OCI-LY1 (cell line): ENCODE measurements around the gene HRK.

ENCODE experiments used
- H2AFZ ChIP-seq: fragments of 200-600 bp; sonication (generic), shearing (Covaris generic); 2 replicates; pipeline ENCODE4 v1.6.0; 2014; ENCODE audit warnings: antibody characterized with exemption, mild to moderate bottlenecking, low read length
- H3F3A ChIP-seq: fragments of 200-600 bp; sonication (generic), shearing (Covaris generic); 2 replicates; pipeline ENCODE4 v1.6.0; 2014; ENCODE audit warnings: mild to moderate bottlenecking, antibody characterized with exemption, low read length, moderate library complexity; ENCODE audit not compliant: insufficient read depth
- H3K27ac ChIP-seq: fragments of 200-600 bp; sonication (generic); 2 replicates; pipeline ENCODE4 v1.5.1; 2014; ENCODE audit warnings: low read length, mixed run types, mild to moderate bottlenecking, low read depth; ENCODE audit not compliant: poor library complexity, severe bottlenecking
- H3K27me3 ChIP-seq: fragments of 200-600 bp; sonication (generic); 2 replicates; pipeline ENCODE4 v1.6.0; 2014; ENCODE audit warnings: antibody characterized with exemption, mild to moderate bottlenecking, low read length, moderate library complexity; ENCODE audit not compliant: insufficient read depth
- H3K36me3 ChIP-seq: fragments of 200-600 bp; sonication (generic); 2 replicates; pipeline ENCODE4 v1.6.1; 2014; ENCODE audit warnings: mild to moderate bottlenecking, antibody characterized with exemption, low read length, moderate library complexity, mixed read lengths; ENCODE audit not compliant: insufficient read depth
- H3K4me1 ChIP-seq: fragments of 200-600 bp; sonication (generic); 2 replicates; pipeline ENCODE4 v1.5.1; 2014; ENCODE audit warnings: mild to moderate bottlenecking, low read length, moderate library complexity; ENCODE audit not compliant: insufficient read depth, severe bottlenecking
- H3K4me2 ChIP-seq: fragments of 200-600 bp; sonication (generic), shearing (Covaris generic); 2 replicates; pipeline ENCODE4 v1.6.1; 2014; ENCODE audit warnings: low read length
- H3K4me3 ChIP-seq: fragments of 200-600 bp; sonication (generic); 2 replicates; pipeline ENCODE4 v1.5.1; 2014; ENCODE audit warnings: low read length, low read depth, mild to moderate bottlenecking, mixed read lengths; ENCODE audit not compliant: poor library complexity, severe bottlenecking
- H3K79me2 ChIP-seq: fragments of 200-600 bp; shearing (Covaris generic); 2 replicates; pipeline ENCODE4 v1.6.1; 2016; ENCODE audit warnings: mixed run types, low read length, mixed read lengths; ENCODE audit not compliant: insufficient read depth
- H3K9ac ChIP-seq: fragments of 200-600 bp; sonication (generic), shearing (Covaris generic); 2 replicates; pipeline ENCODE4 v1.6.1; 2014; ENCODE audit warnings: mild to moderate bottlenecking, low read length, mixed read lengths
- H3K9me2 ChIP-seq: fragments of 200-600 bp; sonication (generic), shearing (Covaris generic); 2 replicates; pipeline ENCODE4 v1.6.1; 2014; ENCODE audit warnings: low read depth, mild to moderate bottlenecking, low read length, mixed read lengths
- H3K9me3 ChIP-seq: fragments of 200-600 bp; shearing (Covaris generic); 2 replicates; pipeline ENCODE4 v1.6.1; 2014; ENCODE audit warnings: low read length, mixed read lengths
- H4K20me1 ChIP-seq: fragments of 200-600 bp; sonication (generic), shearing (Covaris generic); 2 replicates; pipeline ENCODE4 v1.6.0; 2016; ENCODE audit warnings: mild to moderate bottlenecking, low read length; ENCODE audit not compliant: insufficient read depth
- EZH2 ChIP-seq: fragments of 200-600 bp; sonication (generic), shearing (Covaris generic); IDR thresholded peaks from 2 replicates; pipeline ENCODE4 v1.8.0; 2017; ENCODE audit warnings: borderline replicate concordance, mixed run types, mild to moderate bottlenecking, antibody characterized with exemption, low read length, moderate library complexity, mixed read lengths
- TF ChIP-seq, protein P1 (sequence below): fragments of 200-600 bp; sonication (generic), shearing (Covaris generic); IDR thresholded peaks from 2 replicates; pipeline ENCODE4 v1.5.1; 2017; ENCODE audit warnings: mild to moderate bottlenecking, antibody characterized with exemption, low read length, moderate library complexity, mixed read lengths

Gene HRK

DNA sequence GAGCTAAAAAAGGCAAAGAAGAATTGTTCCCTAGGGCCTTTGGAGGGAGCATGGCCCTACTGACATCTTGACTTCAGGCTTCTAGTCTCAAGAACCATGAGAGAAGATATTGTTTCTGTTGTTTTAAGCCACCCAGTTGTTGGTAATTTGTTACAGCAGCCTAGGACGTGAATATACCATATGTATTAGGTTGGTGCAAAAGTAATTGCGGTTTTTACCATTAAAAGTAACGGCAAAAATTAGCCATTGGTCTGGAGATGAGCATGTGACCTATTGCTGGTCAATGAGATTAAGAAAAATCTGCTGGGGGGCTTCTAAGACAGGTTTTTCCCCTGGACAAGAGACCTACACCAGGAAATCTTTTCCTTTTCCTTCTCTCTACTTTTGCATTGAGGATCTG lies 9.8 kb upstream of the HRK start:
- TF ChIP-seq, protein P1, sequence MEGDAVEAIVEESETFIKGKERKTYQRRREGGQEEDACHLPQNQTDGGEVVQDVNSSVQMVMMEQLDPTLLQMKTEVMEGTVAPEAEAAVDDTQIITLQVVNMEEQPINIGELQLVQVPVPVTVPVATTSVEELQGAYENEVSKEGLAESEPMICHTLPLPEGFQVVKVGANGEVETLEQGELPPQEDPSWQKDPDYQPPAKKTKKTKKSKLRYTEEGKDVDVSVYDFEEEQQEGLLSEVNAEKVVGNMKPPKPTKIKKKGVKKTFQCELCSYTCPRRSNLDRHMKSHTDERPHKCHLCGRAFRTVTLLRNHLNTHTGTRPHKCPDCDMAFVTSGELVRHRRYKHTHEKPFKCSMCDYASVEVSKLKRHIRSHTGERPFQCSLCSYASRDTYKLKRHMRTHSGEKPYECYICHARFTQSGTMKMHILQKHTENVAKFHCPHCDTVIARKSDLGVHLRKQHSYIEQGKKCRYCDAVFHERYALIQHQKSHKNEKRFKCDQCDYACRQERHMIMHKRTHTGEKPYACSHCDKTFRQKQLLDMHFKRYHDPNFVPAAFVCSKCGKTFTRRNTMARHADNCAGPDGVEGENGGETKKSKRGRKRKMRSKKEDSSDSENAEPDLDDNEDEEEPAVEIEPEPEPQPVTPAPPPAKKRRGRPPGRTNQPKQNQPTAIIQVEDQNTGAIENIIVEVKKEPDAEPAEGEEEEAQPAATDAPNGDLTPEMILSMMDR = no peak
- TF ChIP-seq EZH2 = no peak
- no peak overlapping the region for H3K9ac ChIP-seq
- H3K9me3 ChIP-seq = 0 out of 2 replicates have a peak, but pooled peaks cover 3% of the 10 kb centered on the region
- no peak overlapping the region for H2AFZ ChIP-seq
- H3K79me2 ChIP-seq = no peaks in the 10 kb centered on the region
- H3K36me3 ChIP-seq = no peaks in the 10 kb centered on the region
- no peak overlapping the region for H3K27ac ChIP-seq
- H4K20me1 ChIP-seq = no peaks in the 10 kb centered on the region
- no peak overlapping the region for H3K4me3 ChIP-seq
- no peaks in the 10 kb centered on the region for H3K9me2 ChIP-seq
- no peaks in the 10 kb centered on the region for H3F3A ChIP-seq
- no peak overlapping the region for H3K4me2 ChIP-seq
- no peaks in the 10 kb centered on the region for H3K4me1 ChIP-seq
- peaks cover 3% of the 10 kb centered on the region; the same call in 1 of the 2 replicates for H3K27me3 ChIP-seq

GRCh38 chr12:116890330-116890729 lies 9.1 kb upstream of the HRK start:
- Histone ChIP-seq H3K27me3 (peaks cover 3% of the 10 kb centered on the region; the same call in 1 of the 2 replicates), H3K4me3 (no peak overlapping the region), H3K27ac (no peak overlapping the region), H3K36me3 (no peaks in the 10 kb centered on the region), H3K9me2 (no peaks in the 10 kb centered on the region), H4K20me1 (no peaks in the 10 kb centered on the region), H3K79me2 (no peaks in the 10 kb centered on the region), H3K9me3 (0 out of 2 replicates have a peak, but pooled peaks cover 3% of the 10 kb centered on the region), H3F3A (no peaks in the 10 kb centered on the region), H2AFZ (no peak overlapping the region), H3K9ac (no peak overlapping the region), H3K4me1 (peaks cover 4% of the 10 kb centered on the region), H3K4me2 (no peak overlapping the region)
- TF ChIP-seq, protein P1 = no peak

DNA sequence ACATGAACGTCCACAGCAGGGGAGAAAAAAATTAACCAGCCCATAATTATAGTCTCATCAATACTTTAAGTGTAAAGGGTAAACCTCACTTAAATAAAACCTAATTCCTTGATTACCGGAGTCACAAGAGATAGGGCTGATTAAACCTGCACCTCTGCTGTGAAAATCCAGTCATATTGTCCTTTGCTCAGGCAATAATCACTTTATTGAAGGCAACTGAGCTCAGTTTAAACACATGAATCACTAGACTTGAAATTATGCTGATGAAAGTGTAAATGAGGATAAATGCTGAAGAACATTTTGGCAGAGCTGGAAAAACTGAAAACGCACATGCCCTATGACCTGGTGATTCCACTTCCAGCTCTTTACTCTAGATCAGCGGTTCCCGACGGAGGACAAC lies 6.7 kb upstream of the HRK start:
- no peak overlapping the region for H3K27ac ChIP-seq
- TF ChIP-seq EZH2 = no peak
- TF ChIP-seq, protein P1 = no peak

More for the DNA sequence above, 6.7 kb upstream of the HRK start:
- H3F3A ChIP-seq = no peaks in the 10 kb centered on the region
- no peaks in the 10 kb centered on the region for H3K9me2 ChIP-seq
- H3K9me3 ChIP-seq = 0 out of 2 replicates have a peak, but pooled peaks cover 3% of the 10 kb centered on the region
- no peak overlapping the region for H3K9ac ChIP-seq
- no peaks in the 10 kb centered on the region for H4K20me1 ChIP-seq
- H3K4me1 ChIP-seq = peaks cover 16% of the 10 kb centered on the region
- no peaks in the 10 kb centered on the region for H3K36me3 ChIP-seq
- H3K27me3 ChIP-seq = peaks cover 3% of the 10 kb centered on the region; the same call in 1 of the 2 replicates
- no peak overlapping the region for H3K4me2 ChIP-seq
- no peak overlapping the region for H3K4me3 ChIP-seq
- H2AFZ ChIP-seq = no peak overlapping the region
- H3K79me2 ChIP-seq = no peaks in the 10 kb centered on the region
